Measurements from ENCODE around the gene PGLYRP2.

The PGLYRP2 gene

DNA sequence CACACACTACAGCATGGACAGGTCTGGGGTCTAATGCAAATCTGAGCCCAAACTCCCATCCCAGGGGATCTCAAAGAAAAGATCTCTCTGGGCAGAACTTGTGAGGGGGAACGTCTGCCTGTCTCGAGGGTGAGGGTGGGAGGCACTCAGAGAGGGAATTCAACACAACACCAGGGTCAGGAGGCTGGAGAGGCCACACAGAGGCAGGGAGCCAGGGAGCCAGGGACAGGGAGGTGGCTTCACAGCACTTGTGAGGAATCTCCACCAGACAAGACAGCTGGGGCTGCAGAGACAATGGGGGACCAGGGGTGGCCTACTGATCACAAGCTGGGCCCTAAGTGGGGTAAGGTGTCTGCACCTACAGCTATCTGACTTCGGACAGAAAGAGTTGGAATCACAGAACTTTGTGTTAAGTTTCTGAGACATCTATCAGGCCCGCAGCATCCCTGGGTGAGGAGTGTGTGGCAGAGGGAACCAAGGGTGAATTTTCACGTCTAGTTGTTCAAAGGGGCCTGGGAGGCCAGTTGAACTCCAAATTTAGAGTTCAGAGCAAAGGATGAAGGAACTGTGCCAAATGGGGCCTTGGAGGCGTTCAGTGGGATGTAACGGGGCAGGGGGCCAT, 47.8 kb downstream of the PGLYRP2 start:
- no peak overlapping the region for H2AFZ ChIP-seq (ENCODE audit: low read depth, low read length)
- peaks cover 56% of the 10 kb centered on the region for H3K79me2 ChIP-seq (ENCODE audit: low read length)
- peak overlapping the region; percentile 79 for H3K4me3 ChIP-seq (ENCODE audit: low read length)
- H3K9me3 ChIP-seq (ENCODE audit: insufficient read depth, low read length) = no peaks in the 10 kb centered on the region
- H3K9ac ChIP-seq (ENCODE audit: low read length) = peak overlapping the region; percentile 68
- H3K4me1 ChIP-seq (ENCODE audit: low read length) = peaks cover 16% of the 10 kb centered on the region
- TF ChIP-seq EZH2phosphoT487 (IDR thresholded peaks at IDR 0.05; ENCODE audit: low read depth) = no peak
- TF ChIP-seq, protein P1, sequence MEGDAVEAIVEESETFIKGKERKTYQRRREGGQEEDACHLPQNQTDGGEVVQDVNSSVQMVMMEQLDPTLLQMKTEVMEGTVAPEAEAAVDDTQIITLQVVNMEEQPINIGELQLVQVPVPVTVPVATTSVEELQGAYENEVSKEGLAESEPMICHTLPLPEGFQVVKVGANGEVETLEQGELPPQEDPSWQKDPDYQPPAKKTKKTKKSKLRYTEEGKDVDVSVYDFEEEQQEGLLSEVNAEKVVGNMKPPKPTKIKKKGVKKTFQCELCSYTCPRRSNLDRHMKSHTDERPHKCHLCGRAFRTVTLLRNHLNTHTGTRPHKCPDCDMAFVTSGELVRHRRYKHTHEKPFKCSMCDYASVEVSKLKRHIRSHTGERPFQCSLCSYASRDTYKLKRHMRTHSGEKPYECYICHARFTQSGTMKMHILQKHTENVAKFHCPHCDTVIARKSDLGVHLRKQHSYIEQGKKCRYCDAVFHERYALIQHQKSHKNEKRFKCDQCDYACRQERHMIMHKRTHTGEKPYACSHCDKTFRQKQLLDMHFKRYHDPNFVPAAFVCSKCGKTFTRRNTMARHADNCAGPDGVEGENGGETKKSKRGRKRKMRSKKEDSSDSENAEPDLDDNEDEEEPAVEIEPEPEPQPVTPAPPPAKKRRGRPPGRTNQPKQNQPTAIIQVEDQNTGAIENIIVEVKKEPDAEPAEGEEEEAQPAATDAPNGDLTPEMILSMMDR (IDR thresholded peaks at IDR 0.05; ENCODE audit: low read depth, low read length) = no peak
- H4K20me1 ChIP-seq (ENCODE audit: insufficient read depth, low read length) = peaks cover 15% of the 10 kb centered on the region; the same call in 1 of the 2 replicates
- H3K36me3 ChIP-seq (replicated peaks; ENCODE audit: low read depth, low read length) = peaks cover 22% of the 10 kb centered on the region
- peak overlapping the region; percentile 95 for H3K4me2 ChIP-seq (ENCODE audit: low read length)
- H3K27me3 ChIP-seq (ENCODE audit: low read depth, low read length) = no peaks in the 10 kb centered on the region
- peak overlapping the region; percentile 39 for H3K27ac ChIP-seq (ENCODE audit: low read length)

DNA sequence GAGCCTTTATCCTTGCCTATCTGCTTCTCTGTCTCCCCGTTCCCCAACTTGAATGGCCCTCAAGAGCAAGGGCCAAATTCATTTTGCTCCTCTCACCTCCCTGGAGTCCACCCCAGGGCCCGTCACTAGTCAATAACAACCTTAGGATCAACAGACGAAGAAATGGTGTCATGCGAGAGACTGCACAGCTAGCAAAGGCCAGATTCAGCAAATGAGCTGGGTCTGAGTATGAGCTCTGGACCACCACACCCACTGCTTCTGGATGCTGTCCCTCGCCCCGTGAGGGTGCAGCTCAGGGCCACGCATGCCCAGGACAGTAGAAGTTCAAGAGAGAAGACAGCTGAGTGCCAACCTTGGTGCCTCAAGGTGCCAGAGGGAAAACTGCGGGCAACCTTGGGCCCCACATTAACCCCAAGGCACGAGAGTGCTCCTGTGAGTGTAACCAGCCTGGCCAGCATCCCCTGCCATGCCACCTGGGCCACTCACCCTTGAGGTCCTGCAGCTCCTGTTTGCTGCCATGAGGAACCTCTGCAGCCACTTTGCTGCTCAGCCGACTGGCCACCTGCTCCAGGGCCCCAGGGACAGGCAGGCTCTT, 48.7 kb downstream of the PGLYRP2 start:
- H3K79me2 ChIP-seq (ENCODE audit: low read length) = peaks cover 58% of the 10 kb centered on the region
- H3K27ac ChIP-seq (ENCODE audit: low read length) = no peak overlapping the region

DNA sequence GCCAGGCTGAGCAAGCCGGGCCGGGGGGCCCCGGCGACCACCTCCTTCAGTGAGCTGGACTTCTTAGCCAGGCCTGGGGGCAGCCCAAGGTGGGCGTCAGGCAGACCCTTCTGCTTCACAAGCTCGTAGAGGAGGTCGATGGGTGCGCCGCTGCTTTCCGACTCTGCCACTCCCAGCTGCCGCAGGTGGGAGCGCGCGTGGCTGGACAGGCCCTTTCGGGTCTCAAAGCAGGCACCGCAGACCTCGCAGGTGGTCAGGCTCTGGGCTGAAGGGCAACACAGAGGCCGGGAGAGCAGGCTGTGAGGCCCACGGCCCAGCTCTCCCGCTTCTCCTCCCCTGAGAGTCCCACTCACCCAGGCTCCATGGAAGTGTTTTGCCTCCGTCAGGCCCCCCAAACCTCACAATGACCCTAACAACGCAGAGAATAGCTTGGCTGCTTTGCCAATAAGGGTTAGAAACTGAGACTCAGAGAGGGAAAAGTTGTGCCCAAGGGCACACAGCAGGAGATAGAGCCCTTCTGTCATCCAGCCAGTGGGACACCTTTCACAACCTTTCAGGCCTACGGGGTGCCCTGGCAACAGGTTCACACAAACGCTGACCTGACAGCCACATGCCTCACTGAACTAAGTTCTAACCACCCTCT, 49.4 kb downstream of the PGLYRP2 start:
- Histone ChIP-seq H3K27me3 (ENCODE audit: low read depth, low read length) (no peaks in the 10 kb centered on the region), H3K9me3 (ENCODE audit: insufficient read depth, low read length) (no peaks in the 10 kb centered on the region), H4K20me1 (ENCODE audit: insufficient read depth, low read length) (peaks cover 15% of the 10 kb centered on the region; the same call in 1 of the 2 replicates), H3K4me1 (ENCODE audit: low read length) (peaks cover 16% of the 10 kb centered on the region), H3K4me2 (ENCODE audit: low read length) (no peak overlapping the region), H3K9ac (ENCODE audit: low read length) (no peak overlapping the region), H3K27ac (ENCODE audit: low read length) (no peak overlapping the region), H3K36me3 (replicated peaks; ENCODE audit: low read depth, low read length) (peaks cover 34% of the 10 kb centered on the region), H3K4me3 (ENCODE audit: low read length) (no peak overlapping the region), H2AFZ (ENCODE audit: low read depth, low read length) (no peak overlapping the region), H3K79me2 (ENCODE audit: low read length) (peaks cover 58% of the 10 kb centered on the region)
- TF ChIP-seq, protein P1 (IDR thresholded peaks at IDR 0.05; ENCODE audit: low read depth, low read length) = no peak
- no peak for TF ChIP-seq EZH2phosphoT487 (IDR thresholded peaks at IDR 0.05; ENCODE audit: low read depth)

More for the DNA sequence above, 48.7 kb downstream of the PGLYRP2 start:
- H3K27me3 ChIP-seq (ENCODE audit: low read depth, low read length) = no peaks in the 10 kb centered on the region
- peaks cover 15% of the 10 kb centered on the region; the same call in 1 of the 2 replicates for H4K20me1 ChIP-seq (ENCODE audit: insufficient read depth, low read length)
- H3K4me3 ChIP-seq (ENCODE audit: low read length) = no peak overlapping the region
- peaks cover 16% of the 10 kb centered on the region for H3K4me1 ChIP-seq (ENCODE audit: low read length)
- H3K36me3 ChIP-seq (replicated peaks; ENCODE audit: low read depth, low read length) = peaks cover 28% of the 10 kb centered on the region
- TF ChIP-seq EZH2phosphoT487 (IDR thresholded peaks at IDR 0.05; ENCODE audit: low read depth) = no peak
- TF ChIP-seq, protein P1 (IDR thresholded peaks at IDR 0.05; ENCODE audit: low read depth, low read length) = no peak
- peak overlapping the region; percentile 95 for H3K4me2 ChIP-seq (ENCODE audit: low read length)
- H3K9me3 ChIP-seq (ENCODE audit: insufficient read depth, low read length) = no peaks in the 10 kb centered on the region
- no peak overlapping the region for H2AFZ ChIP-seq (ENCODE audit: low read depth, low read length)
- H3K9ac ChIP-seq (ENCODE audit: low read length) = no peak overlapping the region

Measured in OCI-LY3 (cell line).